Measurements from ENCODE around the gene MACROD1. TPM values are rescaled to one million over a fixed set of nuclear protein-coding genes. Genes with fewer than 3 reads are reported as not detected.

MACROD1 gene
- total and polyA plus RNA-seq, 2 donors (not counting 3 experiments of a cell fraction or from before 2014, with no cell fraction given) = 11.0 to 16.2 TPM

- BruUV-seq (replicated peaks) = no TSS peak
- ChIA-PET POLR2A (no interaction called here), CTCF (no interaction called here)
- no peak for TF ChIP-seq FOS (IDR thresholded peaks at IDR 0.05; ENCODE audit: borderline replicate concordance, insufficient read depth, low read length)
- no peak for TF ChIP-seq GATA2 (IDR thresholded peaks at IDR 0.05; ENCODE audit: insufficient read depth, insufficient read length, low read depth, low read length)
- TF ChIP-seq MAX (IDR thresholded peaks at IDR 0.05; ENCODE audit: insufficient read depth, insufficient read length) = no peak
- no peak for TF ChIP-seq EZH2 (IDR thresholded peaks at IDR 0.05; ENCODE audit: borderline replicate concordance, low read depth, low read length, severe bottlenecking)
- TF ChIP-seq POLR2A (IDR thresholded peaks at IDR 0.05; ENCODE audit: low read depth, low read length) = no peak
- TF ChIP-seq POLR2AphosphoS5 (IDR thresholded peaks at IDR 0.05; ENCODE audit: insufficient read depth, low read depth, low read length) = no peak
- no peak for TF ChIP-seq JUN (IDR thresholded peaks at IDR 0.05; ENCODE audit: borderline replicate concordance, insufficient read depth, insufficient read length, low read depth)
- TF ChIP-seq MYC (IDR thresholded peaks at IDR 0.05; ENCODE audit: low read depth, low read length) = no peak
- no peak for TF ChIP-seq CTCF (IDR thresholded peaks at IDR 0.05; ENCODE audit: extremely low read depth in 1 of 2, insufficient read depth in 1 of 2, low read depth in 1 of 2, low read length in 2 of 2)
- Histone ChIP-seq H3K9me3 (replicated peaks; ENCODE audit: control insufficient read depth, insufficient read depth, low read length) (no peaks in the 10 kb centered on the region), H4K20me1 (replicated peaks; ENCODE audit: control insufficient read depth, extremely low read depth, insufficient read depth, low read length) (no peaks in the 10 kb centered on the region), H3K27ac (ENCODE audit: insufficient read depth, low read depth, low read length) (no peak overlapping the region), H3K4me2 (ENCODE audit: insufficient read depth, low read length) (no peak overlapping the region), H3K27me3 (ENCODE audit: control insufficient read depth in 2 of 2, insufficient read depth in 2 of 2, low read length in 2 of 2) (no peaks in the 10 kb centered on the region), H3K4me1 (ENCODE audit: control insufficient read depth, extremely low read depth, insufficient read depth, low read length) (no peaks in the 10 kb centered on the region), H3K4me3 (replicated peaks in 1 of 3; ENCODE audit: insufficient read depth in 1 of 3, low read depth in 1 of 3, low read length in 3 of 3) (no peak overlapping the region), H3K36me3 (ENCODE audit: control insufficient read depth in 2 of 2, extremely low read depth in 1 of 2, insufficient read depth in 2 of 2, low read length in 2 of 2) (no peaks in the 10 kb centered on the region), H3K79me2 (ENCODE audit: control insufficient read depth, insufficient read depth, low read length) (no peaks in the 10 kb centered on the region), H3K9ac (replicated peaks; ENCODE audit: extremely low read depth, insufficient read depth, low read length) (no peak overlapping the region), H3K9me1 (replicated peaks; ENCODE audit: control insufficient read depth, extremely low read depth, insufficient read depth, low read length) (no peaks in the 10 kb centered on the region), H2AFZ (ENCODE audit: low read depth, low read length) (no peak overlapping the region)
- intact Hi-C loops (cut with micrococcal nuclease) = no loop called here
- dilution Hi-C loops (cut with MboI; ENCODE audit: extremely low pct_ligation_motif_present, low sequenced_read_pairs) = no loop called here
- DNase-seq (ENCODE audit: low read depth, low spot score) = no peak
- FAIRE-seq = no peak
Observed at GRCh38 chr11:64141081-64141783, 24.7 kb downstream of the MACROD1 start.

Measured in endothelial cell of umbilical vein (primary cell).